NCI-H1105 (cell line): Measurements from ENCODE around the gene FOXK1.

Experiments
- DNase-seq: peaks from one replicate; lab custom pipeline; 2025; lab: John Stamatoyannopoulos, UW

FOXK1 gene

DNA sequence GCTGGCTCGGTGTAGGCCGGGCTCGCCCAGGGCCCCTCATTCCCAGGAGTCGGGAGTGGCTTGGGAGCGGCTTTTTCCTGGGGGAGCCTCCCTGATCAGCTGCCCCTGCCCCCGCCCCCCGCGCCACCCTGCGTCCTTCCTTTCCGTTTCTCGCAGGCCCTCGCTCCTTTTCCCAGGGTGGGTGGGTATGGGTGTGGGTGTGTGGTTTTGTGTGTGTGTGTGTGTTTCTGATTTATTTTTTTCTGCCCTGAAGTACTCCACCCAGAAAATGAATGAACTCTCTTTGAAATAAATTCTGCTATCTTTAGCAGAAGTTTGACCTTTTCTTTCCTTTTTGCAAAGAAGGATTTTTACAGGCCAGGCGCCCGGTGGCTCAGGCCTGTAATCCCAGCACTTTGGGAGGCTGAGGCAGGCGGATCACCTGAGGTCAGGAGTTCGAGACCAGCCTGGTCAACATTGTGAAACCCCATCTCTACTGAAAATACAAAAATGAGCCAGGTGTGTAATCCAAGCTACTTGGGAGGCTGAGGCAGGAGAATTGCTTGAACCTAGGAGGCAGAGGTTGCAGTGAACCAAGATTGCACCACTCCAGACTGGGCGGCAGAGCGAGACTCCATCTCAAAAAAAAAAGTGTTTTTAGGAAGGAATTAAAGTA, 63.3 kb downstream of the FOXK1 start:
- DNase-seq, result no peak

- no peak for DNase-seq
Observed at GRCh38 chr7:4745971-4746919, 64.2 kb downstream of the FOXK1 start.

GRCh38 chr7:4747013-4747412, 64.9 kb downstream of the FOXK1 start:
- DNase-seq, result no peak

GRCh38 chr7:4747746-4748145, 65.7 kb downstream of the FOXK1 start:
- DNase-seq, result no peak

DNA sequence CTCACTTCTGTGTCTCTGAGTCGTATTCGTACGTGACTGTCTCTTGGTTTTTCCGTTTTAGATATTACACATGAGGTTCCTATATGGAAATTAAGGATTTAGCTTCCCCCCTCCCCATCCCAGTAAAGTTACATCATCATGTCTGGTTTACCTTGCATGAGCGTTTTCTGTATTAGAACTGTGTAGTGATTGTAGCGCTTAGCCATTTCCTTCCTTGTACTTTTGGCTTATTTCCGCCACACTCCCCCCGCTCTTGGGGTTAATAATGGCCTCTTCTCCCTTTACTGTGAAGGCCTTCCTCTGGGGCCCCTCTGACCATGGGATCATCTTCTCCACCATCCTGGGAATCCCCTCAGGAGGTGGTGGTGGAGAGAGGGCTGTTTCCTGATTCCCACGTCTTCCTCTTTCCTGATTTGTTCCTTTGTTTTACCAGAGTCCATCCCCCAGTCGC, 66.2 kb downstream of the FOXK1 start:
- no peak for DNase-seq

- no peak for DNase-seq
Observed at GRCh38 chr7:4749363-4749762, 67.3 kb downstream of the FOXK1 start.

GRCh38 chr7:4749798-4750197, 67.7 kb downstream of the FOXK1 start:
- DNase-seq, result no peak

DNA sequence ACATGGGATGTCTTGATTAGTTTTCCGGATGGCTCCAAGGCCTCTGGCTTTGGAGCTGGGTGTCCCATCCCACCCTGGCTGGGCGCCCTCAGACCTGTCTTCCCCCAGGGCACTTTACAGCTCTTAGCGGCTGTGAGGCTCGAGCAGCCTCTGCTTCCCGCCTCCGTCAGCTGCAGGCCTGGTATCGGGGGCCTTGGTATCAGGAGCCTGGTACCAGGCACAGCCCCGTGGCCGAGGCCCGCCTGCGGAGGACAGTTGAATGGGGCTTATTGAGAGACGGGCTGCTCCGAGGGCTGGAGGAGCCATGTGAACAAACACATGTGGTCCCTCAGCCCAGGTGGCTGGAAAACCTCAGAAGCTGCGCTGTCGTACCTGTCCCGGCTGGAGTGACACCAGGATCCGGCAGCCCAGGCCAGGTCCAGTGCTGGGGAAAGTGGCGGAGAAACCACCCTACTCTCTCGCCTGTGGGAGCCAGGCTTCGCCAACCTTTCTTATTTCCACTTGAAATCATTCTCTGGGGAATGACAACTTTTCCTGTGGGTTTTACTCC, 69.4 kb downstream of the FOXK1 start:
- DNase-seq, result no peak

DNA sequence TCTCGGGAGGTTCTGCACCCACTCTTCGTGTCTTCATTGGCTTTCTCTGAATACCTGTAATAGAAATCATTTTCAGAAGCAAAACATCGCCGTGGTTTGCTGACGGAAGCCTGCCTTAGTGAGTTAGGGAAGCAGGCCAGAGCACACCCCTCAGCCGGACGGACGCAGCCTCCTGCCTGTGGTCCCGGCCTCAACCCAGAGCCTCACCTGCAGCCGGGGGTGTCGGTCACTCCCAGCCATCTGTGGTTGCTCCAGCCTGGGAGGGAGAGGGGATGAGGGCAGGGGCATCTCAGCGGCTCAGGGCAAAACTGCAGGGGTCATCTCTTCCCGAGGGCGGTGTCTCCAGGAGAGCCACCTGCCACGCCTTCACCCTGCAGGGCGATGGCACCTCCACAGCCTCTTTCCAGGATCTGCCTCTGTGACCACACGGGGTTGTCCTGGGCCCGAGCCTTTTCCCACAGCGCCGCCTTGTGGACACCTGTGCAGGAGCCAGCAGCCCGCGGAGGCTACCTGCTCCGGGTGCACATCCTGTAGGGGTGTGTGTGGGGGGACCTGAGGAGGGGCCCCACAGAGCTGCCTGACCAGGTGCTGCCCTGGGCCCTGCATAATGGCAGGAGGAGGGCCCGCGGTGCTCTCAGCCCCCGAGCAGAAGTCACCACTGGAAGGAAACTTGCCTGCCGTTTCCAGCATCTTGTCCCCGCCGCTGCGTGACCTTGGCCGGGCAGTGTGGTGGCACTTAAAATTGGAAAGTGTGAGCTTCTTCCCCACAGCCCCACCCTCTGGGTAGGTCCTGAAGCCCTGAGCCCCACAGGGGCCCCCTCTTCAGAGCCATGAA, 71.7 kb downstream of the FOXK1 start:
- no peak for DNase-seq

DNA sequence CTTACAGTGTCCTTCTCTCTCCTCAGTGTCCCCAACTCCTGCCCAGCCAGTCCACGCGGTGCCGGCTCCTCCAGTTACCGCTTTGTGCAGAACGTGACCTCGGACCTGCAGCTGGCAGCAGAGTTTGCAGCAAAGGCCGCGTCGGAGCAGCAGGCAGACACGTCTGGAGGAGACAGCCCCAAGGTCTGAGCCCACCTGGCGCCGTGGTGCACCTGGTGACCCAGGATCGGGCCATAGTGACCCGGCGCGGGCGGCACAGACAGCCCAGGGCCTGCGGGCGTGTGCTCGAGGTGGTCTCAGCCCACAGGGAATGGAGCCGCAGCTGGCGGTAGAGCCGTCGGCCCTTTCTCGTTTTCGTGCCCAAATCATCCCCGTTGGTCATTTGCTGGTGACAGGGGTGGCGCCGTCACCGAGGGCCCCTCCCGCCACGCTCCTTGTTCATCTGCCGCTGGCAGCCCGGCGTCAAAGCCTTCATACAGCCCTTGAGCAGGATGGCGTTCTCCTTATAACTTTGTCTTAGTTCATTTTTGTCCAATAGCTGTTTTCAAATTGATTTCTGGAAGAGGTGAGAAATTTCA, 72.4 kb downstream of the FOXK1 start:
- DNase-seq, result no peak

DNA sequence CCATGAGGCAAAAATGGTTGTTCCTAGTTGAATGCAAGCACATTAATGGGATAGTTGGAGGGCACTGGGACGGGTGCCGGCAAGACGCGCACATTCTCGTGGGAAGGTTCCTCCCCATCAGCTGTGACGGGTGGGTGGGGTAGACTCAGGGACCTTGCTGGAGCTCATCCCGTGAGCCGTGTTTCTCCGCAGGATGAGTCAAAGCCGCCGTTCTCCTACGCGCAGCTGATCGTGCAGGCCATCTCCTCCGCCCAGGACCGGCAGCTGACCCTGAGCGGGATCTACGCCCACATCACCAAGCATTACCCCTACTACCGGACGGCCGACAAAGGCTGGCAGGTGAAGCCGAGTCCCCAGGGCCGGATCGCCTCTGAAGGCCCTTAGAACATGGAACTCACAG, 73.0 kb downstream of the FOXK1 start:
- DNase-seq, result no peak

DNA sequence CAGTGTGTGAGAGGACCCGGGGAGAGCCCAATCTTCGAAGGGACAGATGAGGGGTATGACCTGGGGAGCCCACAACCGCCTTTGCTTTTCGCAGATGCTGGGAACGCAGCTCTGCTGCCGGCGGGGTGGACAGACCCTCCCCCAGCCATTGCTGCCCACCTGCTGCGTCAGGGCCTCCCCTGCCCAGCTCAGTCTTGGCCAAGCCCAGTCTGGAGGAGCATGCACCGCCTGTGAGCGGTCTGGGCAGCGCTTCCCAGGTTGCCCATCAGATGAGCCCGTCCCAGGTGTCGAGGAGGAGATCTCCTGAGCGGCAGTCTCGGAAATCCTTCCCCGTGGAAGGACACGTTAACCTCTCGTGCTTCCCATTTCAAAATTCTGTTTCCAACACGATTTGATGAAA, 76.0 kb downstream of the FOXK1 start:
- no peak for DNase-seq

DNA sequence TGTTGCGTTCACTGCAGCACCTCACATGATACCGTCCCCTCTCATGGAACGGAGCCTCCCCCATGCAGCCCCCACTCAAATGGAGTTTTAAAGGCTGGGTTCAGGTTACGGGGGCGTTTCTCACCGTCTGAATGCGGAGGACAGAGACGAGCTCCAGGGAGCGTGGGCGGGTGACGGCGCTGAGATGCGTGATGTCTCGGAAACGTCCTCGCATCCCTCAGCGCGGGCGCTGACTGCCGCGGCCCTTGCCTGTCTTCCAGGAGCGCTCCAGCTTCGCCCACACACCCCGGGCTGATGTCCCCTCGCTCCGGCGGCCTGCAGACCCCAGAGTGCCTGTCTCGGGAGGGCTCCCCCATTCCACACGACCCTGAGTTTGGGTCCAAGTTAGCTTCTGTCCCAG, 76.7 kb downstream of the FOXK1 start:
- no peak for DNase-seq

DNA sequence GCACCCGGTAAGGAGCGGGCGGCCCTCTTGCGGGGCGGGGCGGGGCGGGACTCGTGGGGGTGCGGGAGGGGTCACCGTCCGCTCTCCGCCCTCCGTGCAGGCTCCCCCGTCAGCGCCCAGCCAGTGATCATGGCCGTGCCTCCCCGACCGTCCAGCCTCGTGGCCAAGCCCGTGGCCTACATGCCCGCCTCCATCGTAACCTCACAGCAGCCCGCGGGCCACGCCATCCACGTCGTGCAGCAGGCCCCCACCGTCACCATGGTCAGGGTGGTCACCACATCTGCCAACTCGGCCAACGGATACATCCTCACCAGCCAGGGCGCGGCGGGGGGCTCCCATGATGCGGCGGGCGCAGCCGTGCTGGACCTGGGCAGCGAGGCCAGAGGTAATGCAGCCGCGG, 77.1 kb downstream of the FOXK1 start:
- DNase-seq, result no peak

GRCh38 chr7:4760952-4761351, 78.9 kb downstream of the FOXK1 start:
- no peak for DNase-seq

- DNase-seq, result no peak
Observed at GRCh38 chr7:4762121-4763055, 80.3 kb downstream of the FOXK1 start.

DNA sequence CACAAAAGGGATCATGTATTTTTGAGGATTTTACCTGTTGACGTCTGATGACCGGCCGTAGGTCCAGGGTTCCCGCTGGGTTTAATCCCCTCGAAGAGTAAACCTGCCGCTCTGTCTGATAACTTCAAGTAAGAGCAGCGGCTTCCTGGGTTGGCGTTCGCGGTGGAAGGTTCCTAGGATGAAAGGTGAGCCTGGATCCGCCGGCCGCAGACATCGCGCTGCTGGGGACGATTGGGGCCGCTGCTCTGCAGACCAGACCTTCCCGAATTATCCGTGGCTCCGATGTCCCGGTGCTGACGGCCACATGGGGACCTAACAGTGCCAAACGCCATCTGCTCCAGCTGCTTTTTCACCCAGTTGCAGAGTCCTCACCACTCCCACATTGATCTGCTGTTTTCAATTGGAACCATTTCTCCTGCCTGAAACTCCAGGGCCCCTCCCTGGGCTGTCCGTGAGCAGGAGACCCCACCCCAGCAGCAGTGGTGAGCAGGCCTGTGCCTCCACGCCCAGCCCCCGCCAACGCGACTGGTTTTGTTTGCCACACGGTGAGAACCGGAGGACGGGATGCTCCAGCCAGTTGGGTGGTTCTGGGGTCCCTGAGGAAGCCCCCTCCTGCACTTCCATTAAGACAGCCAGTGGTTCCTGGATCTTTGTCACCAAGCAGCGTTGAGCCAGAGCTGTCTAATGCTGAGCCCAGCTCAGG, 81.1 kb downstream of the FOXK1 start:
- DNase-seq, result no peak

GRCh38 chr7:4763794-4764185, 81.7 kb downstream of the FOXK1 start:
- DNase-seq, result no peak

- no peak for DNase-seq
Observed at GRCh38 chr7:4764402-4765007, 82.4 kb downstream of the FOXK1 start.
